Activated naive CD8-positive, alpha-beta T cell treated with anti-CD3 and anti-CD28 coated beads for 36 hours (primary cell): ENCODE results near the gene GRAP. TPM values are rescaled to one million over a fixed set of nuclear protein-coding genes. Genes with fewer than 3 reads are reported as not detected.

Experiments used
- DNase-seq: peaks from one replicate; pipeline ENCODE4 v3.0.0; 2021
- H3K27ac Mint-ChIP-seq: one replicate; pipeline ENCODE4 v1.8.0; 2022; ENCODE audit warnings: mild to moderate bottlenecking, moderate library complexity, mixed read lengths
- H3K27me3 Mint-ChIP-seq: one replicate; pipeline ENCODE4 v1.8.0; 2022; ENCODE audit warnings: mild to moderate bottlenecking, mixed read lengths
- H3K36me3 Mint-ChIP-seq: one replicate; pipeline ENCODE4 v1.8.0; 2021; ENCODE audit warnings: mild to moderate bottlenecking, mixed read lengths
- H3K4me1 Mint-ChIP-seq: one replicate; pipeline ENCODE4 v1.8.0; 2021; ENCODE audit warnings: mixed read lengths
- H3K4me3 Mint-ChIP-seq: one replicate; pipeline ENCODE4 v1.8.0; 2022; ENCODE audit warnings: mild to moderate bottlenecking, moderate library complexity, mixed read lengths
- H3K9me3 Mint-ChIP-seq: one replicate; pipeline ENCODE4 v1.8.0; 2022; ENCODE audit warnings: mixed read lengths
- total RNA-seq, 2 experiments: library from RNA; stranded (reverse); gene quantifications; one replicate each; pipeline ENCODE4 v1.2.3, GENCODE V29; 2021

GRAP gene
- total RNA-seq, 2 experiments from 2014 or later: 14.5 to 14.8 TPM

- no peak overlapping the region for H3K27ac Mint-ChIP-seq
- peaks cover 8% of the 10 kb centered on the region for H3K4me1 Mint-ChIP-seq
- H3K9me3 Mint-ChIP-seq: no peaks in the 10 kb centered on the region
- no peak overlapping the region for H3K4me3 Mint-ChIP-seq
- DNase-seq: no peak
- H3K36me3 Mint-ChIP-seq: peaks cover 2% of the 10 kb centered on the region
- H3K27me3 Mint-ChIP-seq: no peaks in the 10 kb centered on the region
These were observed 30.5 kb downstream of the GRAP start for GRCh38 chr17:19016297-19016696.

- Mint-ChIP-seq H3K9me3 (no peaks in the 10 kb centered on the region), H3K27me3 (no peaks in the 10 kb centered on the region), H3K4me3 (no peak overlapping the region), H3K4me1 (peaks cover 8% of the 10 kb centered on the region), H3K36me3 (no peaks in the 10 kb centered on the region), H3K27ac (no peak overlapping the region)
- DNase-seq: no peak
These were observed 31.3 kb downstream of the GRAP start for GRCh38 chr17:19015428-19015827.

- Mint-ChIP-seq H3K27me3 (no peaks in the 10 kb centered on the region), H3K27ac (no peak overlapping the region), H3K4me1 (peaks cover 8% of the 10 kb centered on the region), H3K4me3 (no peak overlapping the region), H3K36me3 (no peaks in the 10 kb centered on the region), H3K9me3 (no peaks in the 10 kb centered on the region)
- DNase-seq: no peak
These were observed 32.0 kb downstream of the GRAP start for GRCh38 chr17:19014628-19015215.

DNA sequence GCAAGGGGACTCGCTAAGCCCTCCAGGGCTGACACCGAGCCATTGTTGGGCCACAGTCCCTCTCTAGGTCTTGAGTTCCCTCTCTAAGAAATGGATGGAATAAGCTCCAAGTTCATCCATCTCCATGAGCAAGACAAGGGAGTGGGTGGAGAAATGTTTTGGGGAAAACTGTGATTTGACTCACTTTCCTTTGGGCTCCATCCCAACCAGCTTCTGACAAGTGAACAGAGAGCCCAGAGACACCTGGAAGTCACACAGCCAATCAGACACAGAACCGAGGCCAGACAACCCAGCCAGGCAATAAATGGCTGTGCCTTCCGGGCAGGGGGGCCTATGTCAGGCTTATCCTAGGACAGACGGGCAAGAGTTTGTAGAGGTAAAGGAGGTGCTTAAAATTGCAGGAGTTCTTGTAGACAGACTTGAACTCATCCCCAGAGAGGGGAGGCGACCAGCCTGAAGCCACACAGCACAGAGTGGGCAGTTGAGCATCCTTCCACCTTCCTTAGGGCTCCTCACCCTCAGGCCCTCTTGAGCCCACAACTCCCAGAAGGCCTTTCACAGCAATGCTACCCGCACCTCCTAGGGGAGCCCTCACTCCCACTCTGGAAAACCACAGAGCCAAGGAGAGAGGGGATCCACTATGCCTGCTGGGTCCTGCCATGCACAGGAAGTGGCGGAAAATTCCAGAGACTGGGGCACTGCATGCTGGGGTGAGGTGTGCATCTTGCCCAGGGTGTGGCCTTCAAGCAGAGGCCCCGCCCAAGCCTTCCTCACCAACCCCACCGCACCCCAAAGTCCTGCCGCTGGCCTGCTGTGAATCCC, 32.7 kb downstream of the GRAP start:
- H3K4me3 Mint-ChIP-seq: no peak overlapping the region
- no peak overlapping the region for H3K27ac Mint-ChIP-seq
- no peaks in the 10 kb centered on the region for H3K36me3 Mint-ChIP-seq
- H3K9me3 Mint-ChIP-seq: no peaks in the 10 kb centered on the region
- H3K4me1 Mint-ChIP-seq: peaks cover 8% of the 10 kb centered on the region
- no peaks in the 10 kb centered on the region for H3K27me3 Mint-ChIP-seq
- no peak for DNase-seq

DNA sequence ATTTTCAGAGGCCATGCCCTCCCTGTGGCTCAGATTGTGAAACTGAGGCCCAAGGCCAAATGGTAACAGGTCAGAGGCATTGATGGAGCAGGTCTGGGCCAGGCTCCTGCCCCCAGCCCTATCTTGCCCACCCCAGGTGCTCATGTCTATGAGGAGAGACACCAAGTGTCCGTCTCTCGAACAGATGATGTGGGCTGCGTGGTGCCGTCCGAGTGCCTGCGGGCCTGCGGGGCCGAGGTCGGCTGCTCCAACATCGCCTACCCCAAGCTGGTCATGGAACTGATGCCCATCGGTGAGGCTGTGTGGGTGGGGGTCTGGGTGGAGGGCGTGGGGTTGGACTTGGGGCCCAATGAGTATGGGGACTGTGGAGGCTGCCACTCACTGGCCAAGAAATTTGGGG, 33.5 kb downstream of the GRAP start:
- DNase-seq: no peak
- Mint-ChIP-seq H3K4me1 (peaks cover 8% of the 10 kb centered on the region), H3K36me3 (no peaks in the 10 kb centered on the region), H3K4me3 (no peak overlapping the region), H3K27me3 (no peaks in the 10 kb centered on the region), H3K9me3 (no peaks in the 10 kb centered on the region), H3K27ac (no peak overlapping the region)

DNA sequence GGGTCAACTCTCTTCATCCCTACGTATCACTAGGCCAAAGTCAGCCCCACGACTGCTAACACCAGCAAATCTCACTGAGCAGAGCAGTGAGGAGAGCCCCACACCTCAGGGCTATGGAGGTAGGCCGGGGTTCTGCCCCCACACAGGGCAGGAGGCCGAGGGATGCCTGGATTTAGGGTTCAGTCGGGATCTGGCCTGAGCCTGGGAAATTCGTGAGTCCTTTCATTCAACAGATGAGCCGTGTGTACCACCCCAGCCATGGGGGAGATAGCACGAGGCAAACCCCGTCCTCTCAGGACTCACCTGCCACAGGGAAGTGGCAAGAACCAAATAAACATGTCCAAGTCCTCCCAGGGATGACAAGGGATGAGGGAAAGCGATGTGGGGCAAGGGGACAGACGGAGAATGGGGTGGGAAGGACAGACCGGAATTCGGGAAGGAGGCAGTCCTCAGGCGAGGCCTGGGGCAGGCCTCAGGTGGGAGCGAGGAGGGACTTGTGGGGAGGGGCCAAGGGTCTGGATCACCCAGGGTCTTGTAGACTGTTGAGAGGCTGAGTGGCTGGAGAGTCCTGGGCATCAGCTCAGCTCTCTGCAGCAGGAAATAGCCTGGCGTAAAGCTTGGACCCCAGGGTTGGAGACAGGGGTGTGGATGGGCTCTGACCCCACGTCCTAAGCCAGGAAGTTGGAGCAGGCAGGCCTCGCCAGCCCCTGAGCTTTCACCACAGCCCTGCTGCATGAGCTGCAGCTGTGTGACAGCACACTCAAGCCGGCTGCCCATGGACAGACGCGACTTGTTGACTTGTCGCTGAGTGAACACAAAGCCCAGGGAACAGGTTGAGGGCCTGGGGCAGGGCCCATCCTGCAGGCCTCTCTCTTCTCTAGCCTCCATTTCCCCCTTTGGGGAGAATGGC, 34.3 kb downstream of the GRAP start:
- Mint-ChIP-seq H3K4me1 (peaks cover 14% of the 10 kb centered on the region), H3K36me3 (no peaks in the 10 kb centered on the region), H3K9me3 (no peaks in the 10 kb centered on the region), H3K4me3 (no peak overlapping the region), H3K27me3 (no peaks in the 10 kb centered on the region), H3K27ac (no peak overlapping the region)
- no peak for DNase-seq

- no peak for DNase-seq
- Mint-ChIP-seq H3K4me3 (no peak overlapping the region), H3K27ac (no peak overlapping the region), H3K27me3 (no peaks in the 10 kb centered on the region), H3K36me3 (no peaks in the 10 kb centered on the region), H3K9me3 (no peaks in the 10 kb centered on the region), H3K4me1 (peaks cover 10% of the 10 kb centered on the region)
These were observed 35.2 kb downstream of the GRAP start for GRCh38 chr17:19011581-19011980.

DNA sequence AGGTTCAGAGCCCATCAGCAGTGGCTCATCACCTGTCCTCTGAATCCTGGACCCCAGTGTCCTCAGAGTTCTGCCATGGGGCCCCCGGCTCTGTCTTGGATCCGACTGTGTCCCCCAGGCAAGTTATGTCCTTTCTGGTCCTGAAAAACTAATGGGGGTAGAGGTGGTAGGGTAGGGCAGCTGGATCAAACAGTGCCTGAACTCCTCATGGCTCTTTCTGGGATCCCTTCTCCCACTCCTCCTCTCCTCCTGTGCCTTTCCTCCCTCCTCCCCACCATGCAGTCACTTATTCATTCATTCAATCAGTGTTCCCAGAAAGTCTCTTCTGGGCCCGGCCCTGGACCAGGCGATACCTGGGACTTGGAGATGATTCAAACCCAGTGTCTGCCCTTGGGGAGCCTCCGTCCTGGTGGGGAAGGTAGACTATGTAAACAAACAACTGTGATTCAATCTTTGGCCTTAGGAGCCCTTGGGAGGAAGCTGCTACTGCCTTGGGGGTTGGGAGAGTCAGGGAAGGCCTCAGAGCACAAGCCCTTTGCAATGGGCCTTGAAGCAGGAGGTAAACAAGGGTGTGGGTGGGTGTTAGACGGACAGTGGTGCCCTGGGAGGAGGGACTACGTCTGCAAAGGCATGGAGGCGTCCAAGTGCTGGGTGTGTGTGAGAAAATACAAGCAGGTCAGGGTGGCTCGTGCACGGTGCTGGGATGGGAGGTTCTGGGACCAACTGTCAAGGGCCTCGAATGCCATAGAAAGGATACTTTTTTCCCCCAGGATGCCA, 35.8 kb downstream of the GRAP start:
- no peaks in the 10 kb centered on the region for H3K36me3 Mint-ChIP-seq
- H3K4me1 Mint-ChIP-seq: peaks cover 10% of the 10 kb centered on the region
- no peak for DNase-seq
- H3K27ac Mint-ChIP-seq: no peak overlapping the region
- peaks cover 1% of the 10 kb centered on the region for H3K9me3 Mint-ChIP-seq
- H3K4me3 Mint-ChIP-seq: no peak overlapping the region
- H3K27me3 Mint-ChIP-seq: no peaks in the 10 kb centered on the region

DNA sequence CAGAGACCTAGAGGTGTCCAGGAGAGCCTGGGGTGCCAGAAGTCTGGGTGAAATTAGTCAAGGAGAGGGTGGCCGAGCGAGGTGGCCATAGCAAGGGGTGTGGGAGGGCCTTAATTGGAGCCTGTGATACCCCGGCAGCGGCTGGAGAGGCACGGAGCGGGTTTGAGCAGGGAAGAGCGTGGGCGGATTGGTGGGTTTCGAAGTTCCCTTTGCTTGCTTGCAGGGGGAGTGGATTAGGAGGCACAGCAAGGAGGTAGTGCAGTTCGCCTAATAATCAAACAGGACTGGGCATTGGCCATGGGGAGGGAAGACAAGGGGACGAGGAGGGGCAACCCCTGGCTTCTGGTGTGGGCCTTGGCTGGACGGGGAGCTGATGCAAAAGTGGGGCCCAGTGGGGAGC, 36.8 kb downstream of the GRAP start:
- H3K27ac Mint-ChIP-seq: no peak overlapping the region
- DNase-seq: no peak
- H3K4me1 Mint-ChIP-seq: peaks cover 6% of the 10 kb centered on the region
- no peak overlapping the region for H3K4me3 Mint-ChIP-seq
- peaks cover 1% of the 10 kb centered on the region for H3K9me3 Mint-ChIP-seq
- H3K36me3 Mint-ChIP-seq: no peaks in the 10 kb centered on the region
- no peaks in the 10 kb centered on the region for H3K27me3 Mint-ChIP-seq

DNA sequence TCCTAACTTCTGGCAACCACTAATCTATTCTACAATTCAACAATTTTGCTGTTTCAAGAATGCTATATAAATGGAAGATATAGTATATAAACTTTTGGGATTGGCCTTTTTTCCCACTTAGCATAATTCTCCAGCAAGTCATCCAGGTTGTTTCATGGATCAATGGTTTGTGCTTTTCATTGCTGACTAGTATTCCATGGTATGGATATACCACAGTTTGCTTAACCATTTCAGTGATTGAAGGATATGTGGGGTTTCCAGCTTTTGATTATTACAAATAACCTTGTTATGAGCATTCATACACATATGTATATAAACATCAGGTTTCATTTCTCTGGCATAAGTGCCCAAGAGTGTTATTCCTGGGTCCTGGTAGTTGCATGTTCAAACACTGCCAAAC, 40.1 kb downstream of the GRAP start:
- no peak for DNase-seq
- Mint-ChIP-seq H3K27ac (no peak overlapping the region), H3K27me3 (no peaks in the 10 kb centered on the region), H3K4me1 (peaks cover 28% of the 10 kb centered on the region), H3K9me3 (peaks cover 1% of the 10 kb centered on the region), H3K36me3 (peaks cover 9% of the 10 kb centered on the region), H3K4me3 (no peak overlapping the region)

DNA sequence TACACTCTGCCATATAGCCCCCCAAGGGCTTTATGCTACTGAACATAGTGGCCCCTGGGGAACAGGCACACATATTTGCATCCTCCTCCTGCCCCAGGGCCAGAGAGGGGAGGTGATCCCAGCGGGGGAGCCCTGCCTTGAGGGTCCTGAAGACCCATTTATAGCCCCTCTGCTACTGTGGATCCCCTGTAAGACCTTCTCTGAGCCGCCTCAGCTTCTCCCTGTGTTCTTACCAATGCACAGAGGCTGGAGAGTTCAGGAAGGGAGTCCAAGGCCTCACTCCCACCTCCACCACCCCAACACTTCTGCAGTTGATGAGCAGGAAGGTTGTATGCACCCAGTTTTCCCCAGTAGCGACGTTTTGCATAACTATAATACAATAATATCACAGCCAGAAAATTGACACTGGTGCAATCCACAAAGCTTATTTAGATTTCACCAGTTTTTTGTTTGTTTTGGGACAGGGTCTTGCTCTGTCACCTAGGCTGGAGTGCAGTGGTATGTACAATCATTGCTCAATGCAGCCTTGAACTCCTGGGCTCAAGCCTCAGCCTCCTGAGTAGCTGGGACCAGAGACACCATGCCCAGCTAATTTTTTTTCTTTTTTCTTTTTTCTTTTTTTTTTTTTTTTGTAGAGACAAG, 40.8 kb downstream of the GRAP start:
- Mint-ChIP-seq H3K36me3 (peaks cover 9% of the 10 kb centered on the region), H3K9me3 (peaks cover 1% of the 10 kb centered on the region), H3K27ac (no peak overlapping the region), H3K4me3 (no peak overlapping the region), H3K27me3 (no peaks in the 10 kb centered on the region), H3K4me1 (peaks cover 31% of the 10 kb centered on the region)
- DNase-seq: no peak

DNA sequence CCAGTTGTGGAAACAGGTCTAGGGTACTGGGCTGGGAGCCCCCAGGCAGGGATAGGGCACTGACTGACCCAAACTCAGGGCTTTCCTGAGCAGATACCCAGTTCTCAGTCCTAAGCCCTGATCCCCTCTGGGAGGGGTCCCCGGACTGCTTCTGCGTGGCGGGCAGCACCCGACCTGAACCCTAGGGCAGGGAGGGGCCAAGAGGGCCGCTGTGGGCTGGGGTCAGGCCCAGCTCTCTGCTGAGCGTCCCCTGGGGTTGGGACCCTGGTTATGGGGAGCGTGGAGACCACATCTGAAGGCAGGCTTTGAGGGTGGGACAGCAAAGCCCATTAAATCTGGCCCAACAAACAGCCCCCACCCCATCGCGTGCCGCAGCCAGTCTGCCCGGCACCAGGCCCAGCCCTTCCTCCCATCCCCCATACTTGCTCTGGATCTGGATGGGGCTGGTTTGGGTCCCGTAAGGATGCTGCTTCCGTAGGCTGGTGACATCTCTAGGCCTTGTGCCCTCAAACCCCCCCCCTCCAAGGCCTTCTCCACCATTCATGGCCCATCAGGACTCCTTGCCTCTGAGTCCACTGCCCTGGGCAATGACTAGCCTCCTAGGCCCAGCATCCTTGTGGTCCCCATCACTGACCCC, 41.5 kb downstream of the GRAP start:
- Mint-ChIP-seq H3K27ac (peak overlapping the region; percentile 76), H3K9me3 (peaks cover 1% of the 10 kb centered on the region), H3K4me1 (peaks cover 31% of the 10 kb centered on the region), H3K36me3 (peaks cover 11% of the 10 kb centered on the region), H3K4me3 (peak overlapping the region; percentile 69), H3K27me3 (no peaks in the 10 kb centered on the region)
- no peak for DNase-seq

DNA sequence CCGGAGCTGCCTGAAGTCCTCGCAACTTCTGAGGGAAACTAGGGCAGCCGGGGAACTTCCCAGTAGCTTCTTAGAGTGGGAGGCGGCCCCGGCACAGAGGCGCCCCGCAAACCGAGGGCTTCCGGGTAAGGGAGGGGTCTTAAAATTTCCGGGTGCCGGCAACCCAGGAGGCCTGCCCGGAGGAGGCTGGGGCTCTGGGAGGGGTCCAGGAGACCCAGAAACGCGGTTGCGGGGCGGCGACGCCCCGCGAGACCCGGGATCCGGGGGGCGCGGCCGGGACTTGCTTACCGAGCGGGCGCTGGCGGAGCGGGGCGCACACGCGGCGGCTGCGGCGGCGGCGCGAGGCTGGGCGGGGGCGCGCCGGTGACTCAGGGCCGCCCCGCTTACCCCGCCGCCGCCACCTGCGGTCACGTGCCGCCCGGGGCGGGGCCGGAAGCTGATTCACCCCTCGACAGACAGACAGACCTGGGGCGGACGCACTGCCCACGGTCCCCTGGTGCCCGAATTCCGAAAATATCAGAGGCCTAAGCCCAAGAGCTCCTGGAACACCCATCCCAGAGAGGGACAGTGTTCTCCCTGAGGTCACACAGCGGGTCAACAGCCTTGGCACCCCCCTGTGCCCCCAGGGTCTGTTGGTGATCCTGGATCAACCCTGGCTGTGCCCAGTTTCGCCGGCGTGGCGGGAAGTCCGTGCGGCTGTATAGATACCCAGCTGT, 42.2 kb downstream of the GRAP start, which contains the start of gene FAM83G:
TSS of gene FAM83G (minus strand) at position 344 of the 716 bp plus-strand sequence. CDS start 723 bp downstream, outside the sequence.
- Mint-ChIP-seq H3K4me1 (peaks cover 31% of the 10 kb centered on the region), H3K27ac (peak within 1 kb of the TSS; percentile 90)
- peak; percentile 93 for DNase-seq

More for the DNA sequence above, 42.2 kb downstream of the GRAP start, which contains the start of gene FAM83G:
- Mint-ChIP-seq H3K9me3 (peaks cover 1% of the 10 kb centered on the region), H3K36me3 (peaks cover 11% of the 10 kb centered on the region), H3K27me3 (no peaks in the 10 kb centered on the region), H3K4me3 (peak within 1 kb of the TSS; percentile 92)
